Measurements from ENCODE around the gene ZNF646. TPM values are rescaled to one million over a fixed set of nuclear protein-coding genes. Genes with fewer than 3 reads are reported as not detected.

ZNF646 gene
- polyA plus RNA-seq, 1 donor from 2014 or later: 8.5 TPM

DNA sequence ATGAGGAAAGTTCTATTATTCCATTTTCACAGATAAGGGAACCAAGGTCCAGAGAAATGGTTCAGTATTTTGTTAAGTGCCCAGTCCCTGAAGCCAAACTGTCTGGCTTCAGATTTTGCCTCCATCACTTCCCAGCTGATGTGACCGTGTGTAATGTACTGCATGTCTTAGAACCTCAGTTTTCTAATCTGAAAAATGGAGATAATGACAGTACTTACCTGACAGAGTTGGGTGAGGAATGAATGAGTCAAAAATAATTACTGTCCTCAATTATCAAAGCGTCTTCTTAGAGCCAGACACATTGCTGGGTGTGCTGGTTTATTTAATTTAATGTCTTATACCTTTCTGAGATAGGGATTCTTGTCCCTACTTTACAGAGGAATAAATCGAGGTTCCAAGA lies 6.9 kb upstream of the ZNF646 start:
- Histone ChIP-seq H3K9me3 (ENCODE audit: low read length) (no peaks in the 10 kb centered on the region), H3F3A (ENCODE audit: insufficient read depth, low read length, poor library complexity, severe bottlenecking) (no peaks in the 10 kb centered on the region), H3K4me2 (ENCODE audit: low read length) (no peak overlapping the region), H2AFZ (ENCODE audit: low read depth, low read length) (no peak overlapping the region), H3K9ac (ENCODE audit: low read length) (no peak overlapping the region), H3K27me3 (ENCODE audit: insufficient read depth, low read depth, low read length) (no peaks in the 10 kb centered on the region), H3K9me2 (ENCODE audit: insufficient read depth, low read length) (no peaks in the 10 kb centered on the region), H3K36me3 (ENCODE audit: insufficient read depth, low read length) (peaks cover 7% of the 10 kb centered on the region), H3K4me3 (ENCODE audit: low read length) (no peak overlapping the region), H3K27ac (ENCODE audit: low read length) (no peak overlapping the region), H4K20me1 (ENCODE audit: insufficient read depth) (no peaks in the 10 kb centered on the region), H3K79me2 (replicated peaks; ENCODE audit: insufficient read depth, low read length) (peaks cover 30% of the 10 kb centered on the region)
- TF ChIP-seq EZH2 (IDR thresholded peaks at IDR 0.05; ENCODE audit: borderline replicate concordance, insufficient read depth, low read length, poor library complexity, severe bottlenecking) (no peak), EP300 (conservative IDR thresholded peaks at IDR 0.05; ENCODE audit: poor library complexity, severe bottlenecking) (no peak), POLR2AphosphoS5 (IDR thresholded peaks at IDR 0.05) (no peak), RAD21 (conservative IDR thresholded peaks at IDR 0.05) (no peak), SMC3 (conservative IDR thresholded peaks at IDR 0.05; ENCODE audit: poor library complexity) (no peak), TAF1 (IDR thresholded peaks at IDR 0.05; ENCODE audit: low read depth) (no peak), MXI1 (conservative IDR thresholded peaks at IDR 0.05; ENCODE audit: poor library complexity, severe bottlenecking) (no peak)
- TF ChIP-seq, protein P1, sequence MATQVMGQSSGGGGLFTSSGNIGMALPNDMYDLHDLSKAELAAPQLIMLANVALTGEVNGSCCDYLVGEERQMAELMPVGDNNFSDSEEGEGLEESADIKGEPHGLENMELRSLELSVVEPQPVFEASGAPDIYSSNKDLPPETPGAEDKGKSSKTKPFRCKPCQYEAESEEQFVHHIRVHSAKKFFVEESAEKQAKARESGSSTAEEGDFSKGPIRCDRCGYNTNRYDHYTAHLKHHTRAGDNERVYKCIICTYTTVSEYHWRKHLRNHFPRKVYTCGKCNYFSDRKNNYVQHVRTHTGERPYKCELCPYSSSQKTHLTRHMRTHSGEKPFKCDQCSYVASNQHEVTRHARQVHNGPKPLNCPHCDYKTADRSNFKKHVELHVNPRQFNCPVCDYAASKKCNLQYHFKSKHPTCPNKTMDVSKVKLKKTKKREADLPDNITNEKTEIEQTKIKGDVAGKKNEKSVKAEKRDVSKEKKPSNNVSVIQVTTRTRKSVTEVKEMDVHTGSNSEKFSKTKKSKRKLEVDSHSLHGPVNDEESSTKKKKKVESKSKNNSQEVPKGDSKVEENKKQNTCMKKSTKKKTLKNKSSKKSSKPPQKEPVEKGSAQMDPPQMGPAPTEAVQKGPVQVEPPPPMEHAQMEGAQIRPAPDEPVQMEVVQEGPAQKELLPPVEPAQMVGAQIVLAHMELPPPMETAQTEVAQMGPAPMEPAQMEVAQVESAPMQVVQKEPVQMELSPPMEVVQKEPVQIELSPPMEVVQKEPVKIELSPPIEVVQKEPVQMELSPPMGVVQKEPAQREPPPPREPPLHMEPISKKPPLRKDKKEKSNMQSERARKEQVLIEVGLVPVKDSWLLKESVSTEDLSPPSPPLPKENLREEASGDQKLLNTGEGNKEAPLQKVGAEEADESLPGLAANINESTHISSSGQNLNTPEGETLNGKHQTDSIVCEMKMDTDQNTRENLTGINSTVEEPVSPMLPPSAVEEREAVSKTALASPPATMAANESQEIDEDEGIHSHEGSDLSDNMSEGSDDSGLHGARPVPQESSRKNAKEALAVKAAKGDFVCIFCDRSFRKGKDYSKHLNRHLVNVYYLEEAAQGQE (IDR thresholded peaks at IDR 0.05; ENCODE audit: borderline replicate concordance): no peak
- TF ChIP-seq, protein P2, sequence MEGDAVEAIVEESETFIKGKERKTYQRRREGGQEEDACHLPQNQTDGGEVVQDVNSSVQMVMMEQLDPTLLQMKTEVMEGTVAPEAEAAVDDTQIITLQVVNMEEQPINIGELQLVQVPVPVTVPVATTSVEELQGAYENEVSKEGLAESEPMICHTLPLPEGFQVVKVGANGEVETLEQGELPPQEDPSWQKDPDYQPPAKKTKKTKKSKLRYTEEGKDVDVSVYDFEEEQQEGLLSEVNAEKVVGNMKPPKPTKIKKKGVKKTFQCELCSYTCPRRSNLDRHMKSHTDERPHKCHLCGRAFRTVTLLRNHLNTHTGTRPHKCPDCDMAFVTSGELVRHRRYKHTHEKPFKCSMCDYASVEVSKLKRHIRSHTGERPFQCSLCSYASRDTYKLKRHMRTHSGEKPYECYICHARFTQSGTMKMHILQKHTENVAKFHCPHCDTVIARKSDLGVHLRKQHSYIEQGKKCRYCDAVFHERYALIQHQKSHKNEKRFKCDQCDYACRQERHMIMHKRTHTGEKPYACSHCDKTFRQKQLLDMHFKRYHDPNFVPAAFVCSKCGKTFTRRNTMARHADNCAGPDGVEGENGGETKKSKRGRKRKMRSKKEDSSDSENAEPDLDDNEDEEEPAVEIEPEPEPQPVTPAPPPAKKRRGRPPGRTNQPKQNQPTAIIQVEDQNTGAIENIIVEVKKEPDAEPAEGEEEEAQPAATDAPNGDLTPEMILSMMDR (IDR thresholded peaks at IDR 0.05; ENCODE audit: poor library complexity, severe bottlenecking): no peak

DNA sequence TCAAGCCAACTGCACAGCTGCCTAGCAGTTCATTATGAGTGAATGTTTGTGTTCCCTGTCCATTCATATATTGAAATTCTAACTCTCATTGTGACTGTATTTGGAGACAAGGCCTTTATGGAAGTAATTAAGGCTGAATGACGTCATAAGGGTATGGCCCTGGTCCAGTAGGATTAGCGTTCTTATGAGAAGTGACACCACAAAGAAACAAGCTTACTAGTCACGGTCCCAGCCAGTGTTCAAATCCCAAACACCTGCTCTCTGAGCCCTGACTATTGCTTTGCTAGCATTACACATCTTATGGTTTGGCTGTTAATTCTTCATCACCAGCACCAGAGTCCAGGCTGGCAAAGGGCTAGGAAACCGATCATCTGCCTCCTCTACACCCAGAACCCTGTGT lies 2.4 kb upstream of the ZNF646 start:
- Histone ChIP-seq H3K9me2 (ENCODE audit: insufficient read depth, low read length) (no peaks in the 10 kb centered on the region), H2AFZ (ENCODE audit: low read depth, low read length) (no peak overlapping the region), H4K20me1 (ENCODE audit: insufficient read depth) (no peaks in the 10 kb centered on the region), H3K27ac (ENCODE audit: low read length) (peak overlapping the region; percentile 95), H3K9me3 (ENCODE audit: low read length) (no peaks in the 10 kb centered on the region), H3K4me3 (ENCODE audit: low read length) (peak overlapping the region; percentile 77), H3K79me2 (replicated peaks; ENCODE audit: insufficient read depth, low read length) (peaks cover 50% of the 10 kb centered on the region), H3F3A (ENCODE audit: insufficient read depth, low read length, poor library complexity, severe bottlenecking) (no peaks in the 10 kb centered on the region), H3K4me2 (ENCODE audit: low read length) (peak overlapping the region; percentile 80), H3K36me3 (ENCODE audit: insufficient read depth, low read length) (no peaks in the 10 kb centered on the region), H3K27me3 (ENCODE audit: insufficient read depth, low read depth, low read length) (no peaks in the 10 kb centered on the region), H3K9ac (ENCODE audit: low read length) (peak overlapping the region; percentile 96)
- TF ChIP-seq POLR2AphosphoS5 (IDR thresholded peaks at IDR 0.05) (no peak), EZH2 (IDR thresholded peaks at IDR 0.05; ENCODE audit: borderline replicate concordance, insufficient read depth, low read length, poor library complexity, severe bottlenecking) (no peak), TAF1 (IDR thresholded peaks at IDR 0.05; ENCODE audit: low read depth) (no peak), SMC3 (conservative IDR thresholded peaks at IDR 0.05; ENCODE audit: poor library complexity) (no peak), EP300 (conservative IDR thresholded peaks at IDR 0.05; ENCODE audit: poor library complexity, severe bottlenecking) (no peak), RAD21 (conservative IDR thresholded peaks at IDR 0.05) (no peak), MXI1 (conservative IDR thresholded peaks at IDR 0.05; ENCODE audit: poor library complexity, severe bottlenecking) (no peak)
- TF ChIP-seq, protein P2 (IDR thresholded peaks at IDR 0.05; ENCODE audit: poor library complexity, severe bottlenecking): no peak
- TF ChIP-seq, protein P1 (IDR thresholded peaks at IDR 0.05; ENCODE audit: borderline replicate concordance): no peak
